Ishikawa (cell line): Measurements from ENCODE around the gene COPS8.

Source experiments
- CEBPB ChIP-seq: IDR thresholded peaks from 2 replicates; pipeline ENCODE4 v1.6.1; 2012
- CREB1 ChIP-seq: IDR thresholded peaks from 2 replicates; pipeline ENCODE4 v1.6.1; 2012; ENCODE audit warnings: low read depth
- EGR1 ChIP-seq: IDR thresholded peaks from 2 replicates; pipeline ENCODE4 v1.6.1; 2012
- EP300 ChIP-seq: IDR thresholded peaks from 2 replicates; pipeline ENCODE4 v1.6.1; 2012; ENCODE audit warnings: borderline replicate concordance
- FOXM1 ChIP-seq: IDR thresholded peaks from 2 replicates; pipeline ENCODE4 v1.6.1; 2012; ENCODE audit warnings: low read depth, borderline replicate concordance
- MAX ChIP-seq: IDR thresholded peaks from 2 replicates; pipeline ENCODE4 v1.6.1; 2012
- NFIC ChIP-seq: IDR thresholded peaks from 2 replicates; pipeline ENCODE4 v1.6.1; 2012
- RAD21 ChIP-seq: IDR thresholded peaks from 2 replicates; pipeline ENCODE4 v1.6.1; 2012; ENCODE audit warnings: low read depth
- REST ChIP-seq: IDR thresholded peaks from 2 replicates; pipeline ENCODE4 v1.6.1; 2012; ENCODE audit warnings: low read depth, mild to moderate bottlenecking
- TAF1 ChIP-seq: IDR thresholded peaks from 2 replicates; pipeline ENCODE4 v1.6.1; 2012; ENCODE audit warnings: low read depth, mild to moderate bottlenecking
- TCF12 ChIP-seq: IDR thresholded peaks from 2 replicates; pipeline ENCODE4 v1.6.1; 2012; ENCODE audit warnings: low read depth
- TEAD4 ChIP-seq: IDR thresholded peaks from 2 replicates; pipeline ENCODE4 v1.6.1; 2012
- USF1 ChIP-seq: IDR thresholded peaks from 2 replicates; pipeline ENCODE4 v1.6.1; 2012
- YY1 ChIP-seq: IDR thresholded peaks from 2 replicates; pipeline ENCODE4 v1.6.1; 2012; ENCODE audit warnings: low read depth
- ZBTB7A ChIP-seq: IDR thresholded peaks from 2 replicates; pipeline ENCODE4 v1.6.1; 2012; ENCODE audit warnings: low read depth

COPS8 gene

GRCh38 chr2:237062585-237062984, 23.1 kb upstream of the COPS8 start:
- TF ChIP-seq FOXM1 (no peak), YY1 (no peak), TEAD4 (no peak), RAD21 (no peak), CREB1 (no peak), REST (no peak), CEBPB (no peak), MAX (no peak), ZBTB7A (no peak), USF1 (no peak), TCF12 (no peak), NFIC (no peak), EP300 (no peak)

GRCh38 chr2:237064203-237065070, 21.3 kb upstream of the COPS8 start:
- TF ChIP-seq EP300 (no peak), ZBTB7A (no peak), RAD21 (no peak), YY1 (no peak)

- TF ChIP-seq USF1 (no peak), TAF1 (no peak), NFIC (no peak), CREB1 (no peak), RAD21 (no peak), EGR1 (no peak), TEAD4 (no peak)
Measured at GRCh38 chr2:237065071-237065377, 20.7 kb upstream of the COPS8 start.

- no peak for TF ChIP-seq RAD21
- TF ChIP-seq CEBPB: no peak
- TF ChIP-seq REST: no peak
- TF ChIP-seq TEAD4: no peak
- TF ChIP-seq YY1: no peak
- TF ChIP-seq EGR1: no peak
- no peak for TF ChIP-seq ZBTB7A
- no peak for TF ChIP-seq EP300
- no peak for TF ChIP-seq CREB1
- no peak for TF ChIP-seq TAF1
- no peak for TF ChIP-seq USF1
- no peak for TF ChIP-seq FOXM1
- no peak for TF ChIP-seq MAX
- no peak for TF ChIP-seq NFIC
Measured at GRCh38 chr2:237066396-237066795, 19.3 kb upstream of the COPS8 start.

- TF ChIP-seq USF1 (no peak), ZBTB7A (no peak), TEAD4 (no peak), REST (no peak), YY1 (no peak), TAF1 (no peak), EGR1 (no peak), FOXM1 (no peak), EP300 (no peak), RAD21 (no peak), TCF12 (no peak), CREB1 (no peak), MAX (no peak), NFIC (no peak), CEBPB (no peak)
Measured at GRCh38 chr2:237068005-237068576, 17.6 kb upstream of the COPS8 start.
